ENCODE measurements around the gene PRR5L.
A peak's percentile ranks its signal among the peaks of the same experiment; 100 is the strongest.

Gene PRR5L

GRCh38 chr11:36326524-36327419, 30.7 kb downstream of the PRR5L start:
- Mint-ChIP-seq H3K4me3 (peak overlapping the region; percentile 61 to 70), H3K27me3 (no peaks in the 10 kb centered on the region), H3K9me3 (no peaks in the 10 kb centered on the region), H3K36me3 (no peaks in the 10 kb centered on the region), H3K4me1 (peaks cover 17 to 20% of the 10 kb centered on the region in 2 donors), H3K27ac (peak overlapping the region; percentile 78)
- DNase-seq (no peak), ATAC-seq (replicated peaks) (peak; percentile 96)

- peaks cover 0 to 13% of the 10 kb centered on the region in 2 donors for H3K27me3 Mint-ChIP-seq
- H3K36me3 Mint-ChIP-seq: no peaks in the 10 kb centered on the region
- H3K27ac Mint-ChIP-seq: no peak overlapping the region
- ATAC-seq (replicated peaks) (no peak), DNase-seq (no peak)
- peaks cover 17 to 20% of the 10 kb centered on the region in 2 donors for H3K4me1 Mint-ChIP-seq
- H3K9me3 Mint-ChIP-seq: peaks cover 5% of the 10 kb centered on the region in 2 donors
- no peak overlapping the region for H3K4me3 Mint-ChIP-seq
These were observed 33.0 kb downstream of the PRR5L start for GRCh38 chr11:36328966-36329673.

- Mint-ChIP-seq H3K36me3 (no peaks in the 10 kb centered on the region), H3K4me3 (no peak overlapping the region), H3K9me3 (peaks cover 5 to 7% of the 10 kb centered on the region in 2 donors), H3K27me3 (peaks cover 0 to 13% of the 10 kb centered on the region in 2 donors), H3K27ac (no peak overlapping the region), H3K4me1 (peaks cover 20% of the 10 kb centered on the region in 2 donors)
- ATAC-seq (replicated peaks) (no peak), DNase-seq (no peak)
These were observed 34.3 kb downstream of the PRR5L start for GRCh38 chr11:36330411-36330810.

- Mint-ChIP-seq H3K4me1 (peaks cover 0 to 3% of the 10 kb centered on the region in 2 donors), H3K36me3 (peaks cover 0 to 1% of the 10 kb centered on the region in 2 donors), H3K27me3 (peaks cover 0 to 13% of the 10 kb centered on the region in 2 donors), H3K27ac (no peak overlapping the region), H3K9me3 (peaks cover 5 to 8% of the 10 kb centered on the region in 2 donors), H3K4me3 (no peak overlapping the region)
- ATAC-seq (replicated peaks): no peak
- no peak for DNase-seq
These were observed 37.4 kb downstream of the PRR5L start for GRCh38 chr11:36333468-36333867.

- peaks cover 0 to 1% of the 10 kb centered on the region in 2 donors for H3K36me3 Mint-ChIP-seq
- peaks cover 5 to 8% of the 10 kb centered on the region in 2 donors for H3K9me3 Mint-ChIP-seq
- no peak for DNase-seq
- no peak overlapping the region for H3K27ac Mint-ChIP-seq
- ATAC-seq (replicated peaks): peak; percentile 55 to 76
- H3K4me1 Mint-ChIP-seq: peaks cover 0 to 3% of the 10 kb centered on the region in 2 donors
- H3K27me3 Mint-ChIP-seq: peaks cover 0 to 13% of the 10 kb centered on the region in 2 donors
- no peak overlapping the region for H3K4me3 Mint-ChIP-seq
These were observed 37.8 kb downstream of the PRR5L start for GRCh38 chr11:36333897-36334296.

- peaks cover 2 to 3% of the 10 kb centered on the region in 2 donors for H3K4me1 Mint-ChIP-seq
- H3K9me3 Mint-ChIP-seq: peaks cover 0 to 1% of the 10 kb centered on the region in 2 donors
- peaks cover 8 to 23% of the 10 kb centered on the region in 2 donors for H3K27me3 Mint-ChIP-seq
- peaks cover 1 to 3% of the 10 kb centered on the region in 2 donors for H3K36me3 Mint-ChIP-seq
- peak overlapping the region; percentile 9 for H3K27ac Mint-ChIP-seq
- ATAC-seq (replicated peaks) (no peak), DNase-seq (no peak)
- H3K4me3 Mint-ChIP-seq: no peak overlapping the region
These were observed 43.8 kb downstream of the PRR5L start for GRCh38 chr11:36339888-36340287.

- Mint-ChIP-seq H3K27me3 (peaks cover 12 to 27% of the 10 kb centered on the region in 2 donors), H3K27ac (no peak overlapping the region), H3K4me3 (no peak overlapping the region), H3K36me3 (peaks cover 1 to 3% of the 10 kb centered on the region in 2 donors), H3K9me3 (peaks cover 0 to 1% of the 10 kb centered on the region in 2 donors), H3K4me1 (peaks cover 2 to 5% of the 10 kb centered on the region in 2 donors)
- ATAC-seq (replicated peaks) (no peak), DNase-seq (no peak)
These were observed 44.8 kb downstream of the PRR5L start for GRCh38 chr11:36340897-36341296.

- Mint-ChIP-seq H3K36me3 (peaks cover 1 to 3% of the 10 kb centered on the region in 2 donors), H3K9me3 (peaks cover 0 to 1% of the 10 kb centered on the region in 2 donors), H3K4me1 (peaks cover 2 to 8% of the 10 kb centered on the region in 2 donors), H3K27me3 (peaks cover 12 to 27% of the 10 kb centered on the region in 2 donors), H3K27ac (no peak overlapping the region), H3K4me3 (no peak overlapping the region)
- no peak for DNase-seq
- no peak for ATAC-seq (replicated peaks)
These were observed 45.8 kb downstream of the PRR5L start for GRCh38 chr11:36341915-36342314.

- Mint-ChIP-seq H3K27ac (no peak overlapping the region), H3K27me3 (peaks cover 12 to 27% of the 10 kb centered on the region in 2 donors), H3K4me3 (no peak overlapping the region), H3K4me1 (peaks cover 5 to 12% of the 10 kb centered on the region in 2 donors), H3K9me3 (peaks cover 0 to 1% of the 10 kb centered on the region in 2 donors), H3K36me3 (peaks cover 1 to 3% of the 10 kb centered on the region in 2 donors)
- no peak for ATAC-seq (replicated peaks)
- no peak for DNase-seq
These were observed 46.2 kb downstream of the PRR5L start for GRCh38 chr11:36342327-36342726.

- DNase-seq (no peak), ATAC-seq (replicated peaks) (no peak)
- H3K27me3 Mint-ChIP-seq: peaks cover 12 to 27% of the 10 kb centered on the region in 2 donors
- no peak overlapping the region for H3K27ac Mint-ChIP-seq
- H3K9me3 Mint-ChIP-seq: no peaks in the 10 kb centered on the region
- H3K4me3 Mint-ChIP-seq: no peak overlapping the region
- H3K4me1 Mint-ChIP-seq: peaks cover 13 to 21% of the 10 kb centered on the region in 2 donors
- H3K36me3 Mint-ChIP-seq: peaks cover 0 to 3% of the 10 kb centered on the region in 2 donors
These were observed 47.3 kb downstream of the PRR5L start for GRCh38 chr11:36343436-36343835.

GRCh38 chr11:36345084-36345511, 49.0 kb downstream of the PRR5L start:
- DNase-seq: no peak
- Mint-ChIP-seq H3K27me3 (peaks cover 12 to 27% of the 10 kb centered on the region in 2 donors), H3K4me1 (peaks cover 20 to 29% of the 10 kb centered on the region in 2 donors), H3K4me3 (no peak overlapping the region), H3K27ac (no peak overlapping the region), H3K9me3 (no peaks in the 10 kb centered on the region), H3K36me3 (no peaks in the 10 kb centered on the region)
- ATAC-seq (replicated peaks): no peak

- Mint-ChIP-seq H3K4me3 (no peak overlapping the region), H3K4me1 (peaks cover 22 to 33% of the 10 kb centered on the region in 2 donors), H3K9me3 (no peaks in the 10 kb centered on the region), H3K27me3 (peaks cover 12 to 27% of the 10 kb centered on the region in 2 donors), H3K27ac (no peak overlapping the region), H3K36me3 (no peaks in the 10 kb centered on the region)
- no peak for DNase-seq
- no peak for ATAC-seq (replicated peaks)
These were observed 49.5 kb downstream of the PRR5L start for GRCh38 chr11:36345535-36346141.

- H3K27ac Mint-ChIP-seq: peak overlapping the region; percentile 14
- H3K9me3 Mint-ChIP-seq: no peaks in the 10 kb centered on the region
- ATAC-seq (replicated peaks) (peak; percentile 30 to 53), DNase-seq (no peak)
- H3K4me1 Mint-ChIP-seq: peaks cover 22 to 33% of the 10 kb centered on the region in 2 donors
- peaks cover 8 to 22% of the 10 kb centered on the region in 2 donors for H3K27me3 Mint-ChIP-seq
- H3K36me3 Mint-ChIP-seq: no peaks in the 10 kb centered on the region
- H3K4me3 Mint-ChIP-seq: peak overlapping the region in 1 of 2 donors; percentile 17
These were observed 50.7 kb downstream of the PRR5L start for GRCh38 chr11:36346562-36347383.

Measured in stimulated activated naive B cell treated with anti-CD40 and anti-IgM and Interleukin-4, amounts not matched to agents 10 μg/mL and 1 μg/mL and 100 μg/mL, for 72 hours (primary cell).